NK-92 (cell line): Measurements from ENCODE around the gene DPEP1.
"Not testable (repeated sequence)": the region's sequence is repeated elsewhere in the genome, so short reads cannot be mapped to it uniquely, and the experiment has no call there.

ENCODE experiments used
- DNase-seq: peaks from one replicate; lab custom pipeline; 2025; ENCODE audit not compliant: unreplicated experiment; lab: John Stamatoyannopoulos, UW

The DPEP1 gene

GRCh38 chr16:89613231-89613953 is at the start of gene DPEP1:
Gene DPEP1 (plus strand): TSS chr16:89613642. CDS start chr16:89630411, 16,769 bp downstream.
- DNase-seq, result no peak

DNA sequence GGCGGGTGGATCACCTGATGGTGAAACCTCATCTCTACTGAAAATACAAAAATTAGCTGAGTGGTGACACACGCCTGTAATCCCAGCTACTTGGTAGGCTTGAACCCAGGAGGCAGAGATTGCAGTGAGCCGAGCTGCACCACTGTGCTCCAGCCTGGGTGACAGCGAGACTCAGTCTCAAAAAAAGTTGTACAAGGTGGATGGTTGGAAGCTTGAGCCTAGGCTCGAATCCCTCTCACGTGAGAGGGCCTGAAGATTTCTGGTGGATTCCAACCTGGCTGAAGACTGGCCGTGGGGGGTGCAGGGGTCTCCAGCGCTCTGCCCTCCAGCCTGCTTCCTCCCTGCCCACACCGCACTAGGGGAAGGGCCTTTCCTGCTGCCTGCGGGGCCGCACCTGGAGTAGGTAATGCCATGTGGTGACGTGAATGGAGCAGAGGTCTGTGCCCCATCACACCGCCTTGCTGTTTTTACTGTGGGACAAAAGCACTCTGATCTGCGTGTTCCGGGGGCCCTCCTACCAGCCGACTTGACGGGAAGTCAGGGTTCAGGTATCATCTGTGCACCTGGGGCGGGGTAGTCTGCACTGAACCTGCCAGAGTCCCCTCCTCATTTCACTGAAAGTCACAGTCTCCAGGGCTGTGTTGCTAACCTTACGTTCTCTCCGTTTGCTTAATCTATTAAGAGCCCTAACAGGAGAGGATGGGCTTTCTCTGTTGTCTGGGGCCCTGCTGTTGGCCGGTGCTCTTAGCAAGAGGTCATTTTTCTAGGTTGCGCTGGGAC is 48.8 kb upstream of the DPEP1 start:
- DNase-seq, result no peak

GRCh38 chr16:89565256-89565505 is 48.3 kb upstream of the DPEP1 start:
- DNase-seq, result no peak

DNA sequence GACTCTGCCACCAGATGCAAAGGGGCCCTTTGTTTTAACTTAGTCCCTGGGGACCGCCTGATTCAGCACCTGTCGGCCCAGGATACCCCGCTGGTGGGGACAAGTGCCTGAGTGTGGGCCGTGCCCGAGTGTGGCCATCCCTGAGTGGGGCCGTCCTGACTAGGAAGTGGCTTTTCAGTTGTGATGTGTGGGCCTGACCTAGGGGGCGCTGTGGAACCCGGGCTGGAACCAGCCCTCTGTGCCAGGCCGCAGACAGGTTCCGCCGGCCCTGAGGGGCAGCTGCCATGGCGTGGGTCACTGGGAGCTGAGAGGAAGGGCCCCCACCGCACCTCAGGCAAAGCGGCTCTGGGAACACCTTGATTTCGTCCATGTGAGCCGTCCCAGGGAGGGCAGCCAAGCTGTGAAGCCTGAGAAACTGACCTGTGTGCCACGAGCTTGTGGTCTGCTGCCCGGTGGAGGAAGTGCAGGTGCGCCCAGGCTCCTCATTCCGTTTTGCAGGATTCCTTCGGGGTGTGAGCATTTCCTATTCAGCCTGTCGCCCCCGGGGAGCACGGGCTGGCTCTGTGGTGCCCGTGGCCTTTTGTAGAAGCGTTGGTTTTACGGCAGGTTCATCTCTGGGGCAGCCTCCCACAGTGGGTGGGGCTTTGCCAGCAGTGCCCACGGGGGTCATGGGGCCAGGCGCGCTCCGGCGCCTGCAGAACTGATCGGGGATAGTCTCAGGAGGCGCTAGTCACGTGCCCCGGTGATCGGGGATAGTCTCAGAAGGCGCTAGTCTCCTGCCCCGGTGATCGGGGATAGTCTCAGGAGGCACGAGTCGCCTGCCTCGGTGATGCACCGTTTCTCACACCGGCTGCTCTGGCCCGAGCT is 47.7 kb upstream of the DPEP1 start:
- DNase-seq, result no peak

DNA sequence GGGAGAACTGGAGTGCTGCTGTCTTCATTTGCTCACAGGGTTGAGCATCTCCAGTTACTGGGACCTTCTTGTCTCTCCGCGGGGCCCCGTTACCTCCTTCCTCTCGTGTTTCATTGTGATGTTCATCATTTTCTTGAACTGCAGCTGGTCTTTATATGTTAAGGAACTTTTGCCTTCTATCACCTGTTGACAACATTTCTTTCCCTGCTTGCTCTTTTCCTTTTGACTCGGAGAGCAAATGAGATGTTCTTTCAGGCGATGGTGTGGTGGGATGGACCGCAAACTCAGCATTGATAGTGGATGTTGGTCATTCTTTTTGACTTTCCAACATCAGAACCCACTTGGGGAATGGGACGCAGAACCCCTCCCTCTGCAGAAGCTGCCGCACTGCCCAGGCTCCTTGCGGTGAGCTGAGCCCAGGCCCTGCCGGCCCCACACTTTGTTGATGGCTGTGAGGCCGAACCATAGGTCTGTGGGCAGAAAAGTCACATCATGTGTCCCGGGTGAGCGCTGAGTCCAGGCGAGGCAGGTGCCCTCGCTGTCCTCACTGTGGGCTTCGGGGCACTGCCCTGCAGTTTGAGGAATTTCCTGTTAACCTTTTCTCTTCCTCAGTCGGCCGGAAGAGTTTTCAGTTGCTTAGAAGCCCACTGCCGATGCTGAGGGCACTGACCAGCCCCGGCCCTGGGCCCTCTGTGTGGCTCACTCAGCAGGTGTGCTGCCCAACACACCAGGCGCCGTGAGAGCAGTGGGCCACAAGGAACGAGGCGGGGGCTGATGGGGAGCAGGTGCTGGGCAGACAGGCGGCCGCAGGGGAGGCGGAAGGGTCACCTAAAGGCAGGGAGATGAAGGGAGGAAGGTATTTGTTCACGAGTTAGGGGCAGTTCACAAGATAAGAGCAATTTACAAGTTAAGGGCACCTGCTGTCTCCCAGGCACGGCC is 45.5 kb upstream of the DPEP1 start:
- DNase-seq, result no peak

- DNase-seq, result no peak
Measured at GRCh38 chr16:89569506-89570341, 43.7 kb upstream of the DPEP1 start.

DNA sequence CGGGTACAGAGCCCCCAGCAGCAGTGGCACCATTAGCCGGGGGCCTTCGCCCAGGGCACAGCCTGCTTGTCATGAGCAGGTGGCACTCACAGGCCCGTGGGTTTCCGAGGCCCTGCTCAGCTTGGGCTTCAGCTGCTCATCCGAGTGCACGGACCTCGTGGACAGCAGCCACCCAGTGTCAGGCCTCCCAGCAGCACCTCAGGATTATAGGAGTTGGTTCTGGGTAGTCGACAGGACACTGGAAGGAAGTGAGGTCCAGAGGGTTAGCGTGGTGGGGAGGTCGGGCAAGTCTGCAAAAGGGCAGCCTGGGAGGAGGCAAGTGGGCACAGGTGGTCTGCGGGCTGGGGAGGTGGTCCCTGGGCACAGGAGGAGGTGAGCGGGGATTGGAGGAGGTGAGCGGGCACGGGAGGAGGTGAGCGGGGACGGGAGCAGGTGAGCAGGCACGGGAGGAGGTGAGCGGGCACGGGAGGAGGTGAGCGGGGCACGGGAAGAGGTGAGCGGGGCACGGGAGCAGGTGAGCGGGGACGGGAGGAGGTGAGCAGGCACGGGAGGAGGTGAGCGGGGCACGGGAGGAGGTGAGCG is 43.0 kb upstream of the DPEP1 start:
- DNase-seq, result no peak

- not testable (repeated sequence) for DNase-seq
Measured at GRCh38 chr16:89570983-89571598, 42.4 kb upstream of the DPEP1 start.

DNA sequence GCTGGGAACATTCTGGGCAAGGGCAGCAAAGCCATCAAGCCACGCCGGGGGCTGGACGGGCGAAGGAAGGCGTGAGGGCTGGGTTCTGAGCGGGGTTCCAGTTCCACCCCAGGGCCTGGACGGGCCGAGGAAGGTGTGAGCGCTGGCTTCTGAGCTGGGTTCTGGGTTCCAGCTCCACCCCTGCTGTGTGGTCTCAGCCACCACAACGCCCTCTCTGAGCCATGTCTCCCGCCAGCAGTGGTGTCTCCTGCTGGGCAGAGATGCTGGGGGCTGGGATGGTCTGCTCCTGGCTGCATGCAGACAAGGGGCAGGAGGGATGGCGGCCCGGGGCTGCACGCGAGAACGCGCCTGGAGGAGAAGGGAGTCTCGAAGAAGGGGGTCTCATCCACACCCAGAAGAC is 41.8 kb upstream of the DPEP1 start:
- DNase-seq, result no peak

GRCh38 chr16:89572073-89572484 is 41.4 kb upstream of the DPEP1 start:
- DNase-seq, result no peak

DNA sequence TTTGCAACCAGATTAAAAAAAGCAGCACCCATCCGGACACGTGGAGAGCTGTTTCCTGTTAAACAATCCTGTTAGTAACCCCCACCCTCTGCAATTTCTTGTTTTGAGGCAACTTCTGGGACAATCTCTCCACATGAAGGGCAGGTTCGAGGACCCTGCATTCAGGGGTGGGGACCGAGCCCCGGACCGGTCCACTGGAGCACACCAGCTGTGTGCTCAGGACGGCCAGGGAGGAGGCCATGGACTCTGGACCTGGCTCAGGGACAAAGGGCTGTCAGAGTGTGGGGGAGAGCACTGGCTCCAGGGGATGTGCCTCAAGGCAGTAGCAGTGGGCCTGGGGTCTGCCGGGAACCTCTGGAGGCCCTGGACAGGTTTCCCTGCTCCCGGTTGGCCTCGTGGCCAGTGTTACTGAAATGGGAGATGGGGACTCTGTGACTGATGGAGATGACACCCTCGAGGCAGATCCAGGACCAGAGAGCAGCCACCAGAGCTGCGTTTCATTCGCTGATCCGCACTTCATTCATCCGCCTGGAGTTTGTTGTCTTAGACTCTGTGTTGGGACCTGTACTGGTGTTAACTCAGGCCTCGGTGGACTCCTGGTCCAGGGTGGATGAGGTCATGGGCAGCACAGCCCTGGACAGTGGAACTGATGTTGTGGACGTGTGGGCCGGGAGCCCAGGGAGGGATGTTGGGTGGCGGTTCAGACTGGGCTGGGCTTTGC is 40.8 kb upstream of the DPEP1 start:
- DNase-seq, result no peak

GRCh38 chr16:89573826-89574680 is 39.4 kb upstream of the DPEP1 start:
- no peak for DNase-seq

- no peak for DNase-seq
Measured at GRCh38 chr16:89574681-89575246, 38.7 kb upstream of the DPEP1 start.

DNA sequence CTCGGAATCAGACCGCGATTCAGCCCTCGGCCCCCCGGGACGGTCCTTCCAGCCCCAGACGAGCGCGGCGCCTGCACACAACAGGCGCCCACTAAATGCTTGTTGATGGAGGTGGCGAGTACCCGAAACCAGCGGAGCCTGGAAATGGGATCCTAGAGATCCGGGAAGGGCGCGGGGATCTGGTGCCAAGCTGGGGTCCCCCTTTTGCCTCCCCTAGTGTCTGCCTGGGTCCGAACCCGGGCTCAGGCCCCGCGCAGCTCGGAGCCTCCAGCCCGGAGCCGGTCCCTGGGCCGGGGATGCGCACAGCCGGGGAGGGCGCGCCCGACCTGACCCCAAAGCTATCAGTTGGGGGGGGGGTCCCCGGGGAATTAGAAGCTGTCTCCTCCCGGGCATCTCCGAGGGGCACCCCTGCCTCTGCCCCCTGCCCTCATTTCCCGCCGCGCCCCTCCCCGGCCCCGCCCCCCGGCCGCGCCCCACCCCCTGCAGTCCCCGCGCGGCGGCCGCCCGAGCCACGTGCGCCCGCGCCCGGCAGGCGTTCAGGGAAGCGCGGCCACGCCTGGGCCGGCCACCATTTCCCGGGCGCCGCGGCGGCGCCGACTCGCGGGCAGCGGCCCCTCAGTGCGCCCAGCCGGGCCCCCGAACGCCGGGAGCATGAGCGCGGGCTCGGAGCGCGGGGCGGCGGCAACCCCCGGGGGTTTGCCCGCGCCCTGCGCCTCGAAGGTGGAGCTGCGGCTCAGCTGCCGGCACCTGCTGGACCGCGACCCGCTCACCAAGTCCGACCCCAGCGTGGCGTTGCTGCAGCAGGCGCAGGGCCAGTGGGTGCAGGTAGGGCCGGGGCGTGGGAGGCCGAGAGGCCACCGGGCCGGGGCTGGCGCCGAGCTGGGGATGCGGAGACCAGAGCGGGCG is 37.9 kb upstream of the DPEP1 start, which contains the start of gene CPNE7:
CPNE7 (plus strand) TSS at position 512 of the 906 bp plus-strand sequence; CDS start at position 652, 140 bp downstream.
- no peak for DNase-seq

GRCh38 chr16:89576153-89577054 is 37.0 kb upstream of the DPEP1 start:
- no peak for DNase-seq
